HG03432 (cell line): ENCODE measurements around the gene CCNB3.
A peak's percentile ranks its signal among the peaks of the same experiment; 100 is the strongest.
"Not testable (repeated sequence)": the region's sequence is repeated elsewhere in the genome, so short reads cannot be mapped to it uniquely, and the experiment has no call there.

Source experiments
- ATAC-seq: cut with Tn5 transposase; IDR thresholded peaks from one replicate; pipeline ENCODE4 v1.9.1; 2021; ENCODE audit warnings: mild to moderate bottlenecking, moderate library complexity; ENCODE audit not compliant: unreplicated experiment

CCNB3 gene, protein sequence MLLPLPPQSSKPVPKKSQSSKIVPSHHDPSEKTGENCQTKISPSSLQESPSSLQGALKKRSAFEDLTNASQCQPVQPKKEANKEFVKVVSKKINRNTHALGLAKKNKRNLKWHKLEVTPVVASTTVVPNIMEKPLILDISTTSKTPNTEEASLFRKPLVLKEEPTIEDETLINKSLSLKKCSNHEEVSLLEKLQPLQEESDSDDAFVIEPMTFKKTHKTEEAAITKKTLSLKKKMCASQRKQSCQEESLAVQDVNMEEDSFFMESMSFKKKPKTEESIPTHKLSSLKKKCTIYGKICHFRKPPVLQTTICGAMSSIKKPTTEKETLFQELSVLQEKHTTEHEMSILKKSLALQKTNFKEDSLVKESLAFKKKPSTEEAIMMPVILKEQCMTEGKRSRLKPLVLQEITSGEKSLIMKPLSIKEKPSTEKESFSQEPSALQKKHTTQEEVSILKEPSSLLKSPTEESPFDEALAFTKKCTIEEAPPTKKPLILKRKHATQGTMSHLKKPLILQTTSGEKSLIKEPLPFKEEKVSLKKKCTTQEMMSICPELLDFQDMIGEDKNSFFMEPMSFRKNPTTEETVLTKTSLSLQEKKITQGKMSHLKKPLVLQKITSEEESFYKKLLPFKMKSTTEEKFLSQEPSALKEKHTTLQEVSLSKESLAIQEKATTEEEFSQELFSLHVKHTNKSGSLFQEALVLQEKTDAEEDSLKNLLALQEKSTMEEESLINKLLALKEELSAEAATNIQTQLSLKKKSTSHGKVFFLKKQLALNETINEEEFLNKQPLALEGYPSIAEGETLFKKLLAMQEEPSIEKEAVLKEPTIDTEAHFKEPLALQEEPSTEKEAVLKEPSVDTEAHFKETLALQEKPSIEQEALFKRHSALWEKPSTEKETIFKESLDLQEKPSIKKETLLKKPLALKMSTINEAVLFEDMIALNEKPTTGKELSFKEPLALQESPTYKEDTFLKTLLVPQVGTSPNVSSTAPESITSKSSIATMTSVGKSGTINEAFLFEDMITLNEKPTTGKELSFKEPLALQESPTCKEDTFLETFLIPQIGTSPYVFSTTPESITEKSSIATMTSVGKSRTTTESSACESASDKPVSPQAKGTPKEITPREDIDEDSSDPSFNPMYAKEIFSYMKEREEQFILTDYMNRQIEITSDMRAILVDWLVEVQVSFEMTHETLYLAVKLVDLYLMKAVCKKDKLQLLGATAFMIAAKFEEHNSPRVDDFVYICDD (N-terminal part only)

DNA sequence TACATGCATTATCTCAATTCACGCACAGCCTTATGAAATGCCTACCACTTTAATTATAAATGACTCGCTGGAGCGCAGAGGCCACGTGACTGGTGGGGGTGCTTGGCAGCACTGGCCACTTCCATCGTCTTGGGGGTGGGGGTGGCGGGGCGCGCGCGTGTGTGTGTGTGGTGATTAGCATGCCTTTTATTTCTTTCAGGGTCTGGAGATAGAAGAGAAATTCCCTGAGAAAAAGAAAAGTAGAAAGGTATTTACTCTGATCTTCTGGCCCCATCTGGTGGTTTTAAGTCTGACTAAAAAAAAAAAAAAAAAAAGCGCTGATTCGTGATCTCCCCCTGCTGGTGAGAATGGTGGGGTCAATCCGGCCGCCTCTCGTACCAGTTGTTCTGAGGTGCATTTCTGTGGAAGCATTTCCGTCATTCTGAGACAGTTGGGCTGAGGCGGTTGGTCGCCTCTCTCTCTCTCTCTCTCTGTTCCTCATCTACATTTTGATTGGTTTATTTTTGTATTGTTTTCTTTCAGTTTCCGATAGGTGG, at the start of gene CCNB3:
TSS of gene CCNB3 (plus strand) at position 402 of the 536 bp plus-strand sequence. CDS start 80,399 bp downstream, outside the sequence.
- ATAC-seq = peak; percentile 99

DNA sequence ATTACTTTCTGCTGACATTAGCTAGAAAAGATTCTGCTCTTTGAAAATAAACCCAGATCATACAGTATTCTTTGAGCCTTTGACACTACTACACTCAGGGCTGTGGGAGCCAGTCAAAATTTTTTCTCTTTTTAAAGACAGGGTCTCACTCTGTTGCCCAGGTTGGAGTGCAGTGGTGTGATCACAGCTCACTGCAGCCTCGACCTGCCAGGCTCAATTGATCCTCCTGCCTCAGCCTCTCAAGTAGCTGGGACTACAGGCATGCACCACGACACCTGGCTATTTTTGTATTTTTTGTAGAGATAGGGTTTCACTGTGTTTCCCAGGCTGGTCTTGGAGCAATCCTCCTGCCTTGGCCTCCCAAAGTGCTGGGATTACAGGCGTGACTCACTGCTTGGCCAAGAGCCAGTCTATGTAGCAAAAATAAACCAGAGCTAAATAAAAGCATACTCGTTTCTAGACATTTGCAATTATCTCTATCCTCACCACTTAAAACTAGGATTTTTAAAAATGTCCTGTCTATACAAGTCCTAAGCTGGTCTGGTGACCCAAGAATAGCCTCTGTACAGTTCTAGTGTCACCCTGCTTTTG, 46.9 kb upstream of the CCNB3 start:
- no peak for ATAC-seq

DNA sequence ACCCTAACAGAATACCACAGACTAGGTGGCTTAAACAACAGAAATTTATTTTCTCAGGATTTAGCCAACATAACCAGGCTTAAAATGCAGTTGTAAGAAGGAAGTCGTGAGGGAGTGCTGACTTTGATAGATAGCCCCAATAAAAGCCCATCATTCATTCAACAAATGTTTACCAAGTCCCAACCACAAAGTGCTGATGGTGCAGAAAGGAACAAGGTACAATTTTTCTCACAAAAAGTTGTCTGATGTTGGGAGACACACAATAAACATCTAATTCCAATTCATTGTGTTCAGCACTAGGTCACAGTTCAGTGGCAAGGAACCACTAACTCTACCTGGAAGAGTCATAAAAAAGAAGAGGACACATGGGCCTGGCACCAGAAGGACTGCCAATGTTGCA, 46.0 kb upstream of the CCNB3 start:
- no peak for ATAC-seq

DNA sequence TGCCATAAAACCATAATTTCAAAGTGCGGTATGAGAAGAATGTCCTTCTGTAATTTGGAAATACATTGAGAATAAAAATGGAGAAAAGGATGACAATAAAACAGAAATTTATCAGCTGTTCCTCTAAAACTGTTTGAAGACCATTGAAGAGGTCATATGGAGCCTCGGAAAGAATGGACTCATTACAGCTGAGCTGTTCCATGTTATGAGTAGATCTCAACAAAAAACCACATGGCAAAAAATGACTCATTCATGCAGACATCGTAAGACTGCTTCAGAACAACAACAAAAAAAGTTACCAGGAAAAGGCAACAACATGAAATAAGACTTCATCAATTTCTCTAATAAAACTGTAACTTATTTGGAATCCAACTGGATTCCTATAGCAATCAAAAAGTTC, 43.4 kb upstream of the CCNB3 start:
- ATAC-seq = no peak

DNA sequence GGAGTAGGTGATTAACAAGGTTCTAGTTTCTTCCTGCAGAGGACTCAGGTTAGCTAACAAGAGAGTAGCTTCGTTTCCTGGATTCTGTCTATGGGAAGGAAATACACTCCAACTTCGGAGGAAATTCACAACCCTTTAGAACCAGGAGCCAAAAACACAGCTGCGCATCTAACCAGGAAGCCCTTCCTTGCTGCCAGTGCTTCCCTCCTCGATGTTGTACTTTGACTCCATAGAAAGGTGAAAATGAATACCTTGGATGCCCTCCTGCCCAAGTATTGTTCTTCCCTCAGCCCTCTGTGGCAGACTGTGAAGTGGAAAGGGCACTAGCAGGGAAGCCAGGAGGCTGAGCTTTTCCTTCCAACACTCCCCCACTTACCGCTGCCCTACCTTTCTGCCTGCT, 38.8 kb upstream of the CCNB3 start:
- no peak for ATAC-seq

DNA sequence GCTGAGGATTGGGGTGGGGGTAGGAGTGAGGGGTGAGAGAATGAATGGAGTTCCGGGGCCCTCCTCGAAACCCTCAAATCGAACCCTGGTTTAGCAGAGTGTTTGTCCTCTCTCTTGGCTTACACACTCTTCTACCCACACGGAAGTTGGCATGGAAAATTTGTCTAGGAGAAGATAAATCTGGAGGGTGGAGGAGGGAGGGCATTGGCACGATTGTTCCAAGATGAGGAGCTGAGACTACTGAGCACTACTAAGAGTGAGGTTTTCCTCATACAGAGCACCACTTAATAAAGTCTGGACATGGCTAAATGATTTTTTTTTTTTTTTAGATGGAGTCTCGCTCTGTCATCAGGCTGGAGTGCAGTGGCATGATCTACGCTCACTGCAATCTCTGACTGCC, 37.2 kb upstream of the CCNB3 start:
- no peak for ATAC-seq

DNA sequence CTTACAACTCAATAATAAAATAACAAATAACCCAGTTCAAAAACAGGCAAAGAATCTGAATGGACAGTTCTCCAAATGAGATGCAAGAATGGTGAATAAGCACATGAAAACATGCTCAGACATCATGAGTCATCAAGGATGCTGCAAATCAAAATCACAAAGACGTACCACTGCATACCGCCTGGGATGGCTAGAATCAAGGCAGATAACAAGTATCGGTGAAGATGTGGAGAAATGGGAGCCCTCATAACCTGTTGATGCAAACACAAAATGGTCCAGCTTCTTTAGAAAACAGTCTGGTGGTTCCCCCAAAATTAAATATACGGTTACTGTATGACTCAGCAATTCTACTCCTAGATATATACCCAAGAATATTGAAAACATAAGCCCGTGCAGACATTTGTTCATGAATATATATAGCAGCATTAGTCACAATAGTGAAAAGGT, 36.3 kb upstream of the CCNB3 start:
- ATAC-seq = peak; percentile 69

DNA sequence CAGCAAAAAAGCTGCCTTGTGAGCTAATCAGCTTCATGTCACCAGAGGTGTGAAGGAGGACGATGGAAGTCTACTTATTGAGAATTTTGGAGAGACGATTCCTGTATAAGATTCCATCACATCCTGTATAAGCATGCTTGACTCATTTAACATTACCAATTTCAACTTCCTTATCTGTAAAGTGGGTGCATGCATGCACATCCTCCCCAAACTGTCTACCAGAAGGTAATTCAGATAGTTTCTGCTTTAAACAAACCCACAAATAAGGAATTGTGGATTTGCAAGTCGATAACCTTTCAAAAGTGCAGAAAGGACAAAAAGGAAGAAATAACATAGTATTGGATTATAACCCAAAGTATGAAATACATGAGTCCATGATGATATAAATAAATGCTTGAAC, 34.8 kb upstream of the CCNB3 start:
- no peak for ATAC-seq

DNA sequence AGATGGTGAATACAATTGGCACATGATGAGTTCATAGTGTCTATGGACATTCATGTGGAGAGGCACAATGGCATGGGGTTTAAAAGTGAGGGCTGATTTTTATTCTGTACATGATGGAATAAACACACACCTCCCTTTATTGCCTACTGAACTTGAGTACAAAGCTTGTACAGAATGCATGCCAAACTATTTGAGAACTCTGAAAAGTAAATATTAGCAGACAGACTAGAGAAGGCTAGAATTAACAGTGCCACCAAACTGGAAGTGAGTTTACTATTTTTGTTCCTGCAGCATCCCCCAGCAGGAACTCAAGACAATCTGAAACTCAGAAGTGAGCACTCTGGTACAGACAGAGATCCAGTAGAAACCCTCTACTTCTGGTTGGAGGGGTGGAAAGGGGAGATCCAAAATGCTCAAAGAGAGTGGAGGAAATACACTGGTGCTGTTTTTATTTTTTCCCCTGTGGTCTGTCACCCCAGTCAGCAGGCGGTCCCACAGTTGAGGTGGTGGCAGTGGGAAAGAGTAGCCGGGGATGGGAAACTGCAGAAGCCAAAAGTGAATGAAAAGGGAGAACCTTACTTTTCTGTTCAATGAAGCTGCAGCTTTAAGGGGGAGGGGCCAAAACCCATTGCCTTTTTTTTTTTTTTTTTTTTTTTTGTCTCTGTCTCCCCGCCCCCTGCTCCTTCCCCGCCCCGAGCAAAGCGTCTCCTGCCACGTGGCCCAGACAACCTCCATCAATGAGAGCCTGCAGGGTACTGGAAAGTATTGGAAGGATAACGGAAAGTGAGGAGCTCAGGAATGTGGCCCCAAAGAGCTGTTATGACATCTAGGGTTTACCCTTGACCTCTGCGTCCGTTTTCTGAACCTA, 24.3 kb upstream of the CCNB3 start:
- no peak for ATAC-seq

DNA sequence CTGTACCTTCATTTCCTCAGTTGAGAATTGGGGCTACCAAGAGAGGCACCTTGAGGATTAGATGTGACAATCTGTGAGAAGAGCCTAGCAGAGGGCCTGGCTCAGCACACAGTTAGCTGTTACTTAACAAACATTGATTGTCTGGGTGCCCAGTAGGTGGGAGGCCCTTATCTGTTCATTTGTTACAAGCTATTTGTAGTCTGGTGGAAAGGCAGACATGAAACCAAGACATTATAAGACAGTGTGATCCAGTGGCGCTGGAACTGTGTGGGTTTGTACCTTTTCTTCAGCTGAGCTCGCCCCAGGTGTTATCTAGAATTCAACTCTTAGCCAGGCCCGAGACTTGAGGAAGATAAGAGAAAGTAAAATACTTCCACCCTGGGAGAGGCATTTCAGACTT, 20.7 kb upstream of the CCNB3 start:
- ATAC-seq = no peak

DNA sequence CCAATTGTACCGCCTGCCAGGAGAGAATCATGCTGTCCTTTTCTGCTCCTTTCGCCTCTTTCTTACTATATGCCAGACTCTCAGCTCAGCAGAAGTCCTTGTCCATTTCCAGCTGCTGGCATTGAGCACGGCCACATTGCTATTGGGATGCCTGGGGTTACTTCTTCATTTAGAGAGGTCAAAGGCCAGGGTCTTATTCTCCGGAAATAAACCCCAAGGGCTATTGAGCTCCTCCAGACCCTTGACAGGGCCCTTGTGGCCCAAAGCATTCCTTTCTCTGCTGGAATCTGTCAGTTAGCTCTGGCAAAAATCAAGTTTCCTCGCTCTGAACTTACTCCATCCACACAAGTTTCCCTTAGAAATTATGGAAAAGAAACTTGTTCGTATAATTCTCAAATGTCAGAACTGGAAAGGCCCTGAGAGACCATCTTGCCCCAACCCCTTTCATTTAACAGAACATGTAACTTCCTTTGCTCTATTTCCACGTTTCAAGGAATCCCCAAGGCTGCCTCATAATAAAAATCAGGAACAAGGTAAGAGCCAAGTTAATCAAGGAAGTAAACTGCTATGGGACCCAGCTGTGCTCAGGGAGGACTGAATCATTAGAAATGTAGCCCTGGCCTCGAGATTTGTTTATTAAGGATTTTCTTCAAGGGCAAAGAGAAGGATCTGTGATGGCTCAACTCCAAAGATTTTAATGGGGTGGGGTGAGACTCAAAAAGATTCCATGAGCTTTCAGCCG, 15.5 kb upstream of the CCNB3 start:
- no peak for ATAC-seq

DNA sequence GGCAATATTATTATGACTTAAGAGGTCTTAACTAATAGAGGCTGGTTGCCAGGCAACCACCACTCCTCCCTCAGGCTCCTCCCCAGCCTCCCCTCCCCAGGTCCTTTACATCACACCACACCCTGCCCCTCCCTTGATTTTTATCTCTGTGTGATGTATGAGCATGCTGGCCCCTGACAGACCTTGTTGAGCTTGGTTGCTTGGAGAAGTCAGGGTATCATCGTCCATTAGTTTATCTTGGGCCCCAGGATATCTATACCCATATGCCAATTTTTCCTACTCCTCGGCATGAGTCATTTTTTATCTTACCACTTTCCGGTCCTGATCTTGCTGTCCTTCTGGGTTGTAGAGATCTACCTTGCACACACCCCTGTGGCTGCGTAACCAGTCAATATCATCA, 6.2 kb upstream of the CCNB3 start:
- no peak for ATAC-seq

DNA sequence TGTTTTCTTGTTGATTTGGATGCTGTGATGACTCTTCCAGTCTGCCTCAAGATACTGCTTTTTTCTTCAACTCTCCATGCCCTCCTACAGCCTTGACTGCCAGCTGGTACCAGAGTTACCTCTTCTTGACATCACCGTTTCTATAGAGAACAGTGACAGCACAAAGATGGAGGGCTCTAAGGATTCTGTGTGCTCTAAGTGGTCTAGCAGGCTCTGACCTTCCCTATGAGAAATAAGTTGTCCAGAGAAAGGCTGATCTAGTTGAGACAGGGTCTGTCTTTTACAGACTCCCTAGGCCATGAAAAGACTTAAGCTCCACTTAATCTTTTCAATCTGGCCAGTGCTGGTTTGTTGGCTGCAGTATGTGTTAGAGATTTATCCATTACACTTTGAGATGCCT, 3.7 kb upstream of the CCNB3 start, which contains the start of gene AKAP4:
TSS of gene AKAP4 (minus strand) at position 101 of the 400 bp plus-strand sequence. CDS start 118 bp downstream, outside the sequence.
- ATAC-seq = no peak

DNA sequence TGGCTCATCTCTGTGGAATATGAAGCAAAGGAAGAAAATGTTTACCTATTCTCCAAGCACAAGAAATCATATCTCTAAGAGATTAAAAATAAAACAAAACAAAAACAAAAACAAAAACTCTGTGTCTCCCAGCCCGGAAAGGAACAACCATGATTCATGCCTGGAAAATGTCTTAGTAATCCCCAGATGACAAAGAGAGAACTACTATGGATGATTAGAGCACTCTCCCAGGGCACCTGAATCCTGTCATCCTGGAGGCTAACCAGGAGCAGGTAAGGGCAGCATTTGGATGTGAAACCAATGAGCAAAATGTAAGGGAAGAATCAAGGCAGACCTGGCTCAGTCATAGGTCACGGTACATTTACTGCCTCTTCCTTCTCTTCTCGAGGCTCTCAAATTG, 2.0 kb upstream of the CCNB3 start:
- no peak for ATAC-seq

DNA sequence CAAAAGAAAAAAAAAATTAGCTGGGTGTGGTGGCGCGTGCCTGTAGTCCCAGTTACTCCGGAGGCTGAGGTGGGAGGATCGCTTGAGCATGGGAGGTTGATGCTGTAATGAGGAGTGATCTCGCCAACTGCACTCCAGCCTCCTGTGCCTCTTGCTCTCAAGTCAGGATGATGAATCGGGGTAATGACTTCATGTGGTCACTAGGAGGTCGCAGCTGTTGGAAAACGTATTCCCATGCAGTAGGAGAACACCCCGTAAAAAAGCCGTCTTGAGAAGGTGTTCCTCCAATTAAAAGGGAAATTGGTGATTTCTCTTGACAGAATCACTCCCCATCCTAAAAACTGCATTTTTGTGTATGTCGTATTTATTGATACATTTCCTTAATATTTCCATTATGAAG, 2.2 kb downstream of the CCNB3 start:
- no peak for ATAC-seq

DNA sequence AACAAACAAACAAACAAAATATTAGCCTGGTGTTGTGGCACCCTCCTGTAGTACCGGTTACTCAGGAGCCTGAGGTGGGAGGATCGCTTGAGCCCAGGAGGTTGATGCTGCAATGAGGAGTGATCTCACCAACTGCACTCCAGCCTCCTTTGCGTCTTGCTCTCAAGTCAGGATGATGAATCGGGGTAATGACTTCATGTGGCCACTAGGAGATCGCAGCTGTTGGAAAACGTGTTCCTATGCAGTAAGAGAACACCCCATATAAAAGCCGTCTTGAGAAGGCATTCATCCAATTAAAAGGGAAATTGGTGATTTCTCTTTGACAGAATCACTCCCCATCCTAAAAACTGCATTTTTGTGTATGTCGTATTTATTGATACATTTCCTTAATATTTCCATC, 6.9 kb downstream of the CCNB3 start:
- ATAC-seq = no peak

DNA sequence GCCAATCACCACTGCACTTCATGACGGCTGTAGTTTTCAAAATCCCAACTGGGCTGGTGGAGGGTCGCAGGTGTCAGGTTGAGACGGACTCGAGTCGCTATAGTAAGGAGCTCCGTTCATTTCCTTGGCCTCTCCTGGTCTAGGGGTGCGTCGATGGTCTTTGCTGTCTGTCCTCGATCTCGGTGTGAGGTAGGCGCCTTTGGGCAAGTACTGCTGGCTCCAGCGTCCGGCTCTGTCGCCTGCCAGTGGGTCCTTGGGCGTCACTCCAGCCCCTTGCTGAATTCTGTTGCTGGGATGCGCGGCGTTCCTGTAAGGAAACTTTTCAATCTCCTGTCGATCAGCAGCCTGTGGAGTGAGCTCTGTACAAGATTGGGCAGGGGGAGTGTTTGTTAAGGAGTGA, 76.7 kb downstream of the CCNB3 start:
- no peak for ATAC-seq

DNA sequence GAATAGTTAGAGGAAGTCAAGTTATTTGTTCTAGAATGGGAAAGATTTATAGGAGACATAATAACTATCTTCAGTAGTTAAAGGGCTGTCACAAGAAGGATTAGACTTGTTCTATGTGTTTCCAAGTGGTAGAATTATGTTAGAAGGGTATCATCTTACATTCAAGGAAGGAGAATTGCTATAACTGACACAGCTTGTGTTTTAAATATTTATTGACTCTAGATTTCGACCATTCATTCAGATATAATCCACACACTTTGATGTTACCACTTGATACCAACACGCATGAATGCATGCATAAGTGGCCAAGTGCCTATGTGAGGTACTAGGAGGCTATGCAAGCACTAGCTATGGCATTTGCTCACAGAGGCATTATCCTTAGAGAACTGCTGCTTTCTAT, 122.7 kb downstream of the CCNB3 start:
- no peak for ATAC-seq

DNA sequence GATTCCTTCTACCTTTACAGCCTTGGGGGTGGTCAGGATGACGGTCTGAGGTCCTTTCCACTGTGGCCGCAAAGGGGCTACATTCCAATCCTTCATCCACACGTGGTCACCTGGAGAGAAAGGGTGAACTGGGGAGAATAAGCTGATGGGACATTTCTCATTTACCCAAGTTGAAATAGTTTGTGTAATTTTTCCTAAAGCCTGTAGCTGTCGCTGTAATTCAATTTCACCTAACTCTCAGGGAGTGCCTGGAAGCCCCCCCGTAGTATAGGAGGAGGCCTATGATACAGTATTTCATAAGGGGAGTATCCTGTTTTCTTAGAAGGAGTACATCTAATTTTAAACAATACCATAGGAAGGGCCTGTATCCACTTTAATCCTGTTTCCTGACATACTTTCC, 128.1 kb downstream of the CCNB3 start:
- ATAC-seq = not testable (repeated sequence)
